ENCODE results near the gene TAX1BP3. TPM values are rescaled to one million over a fixed set of nuclear protein-coding genes. Genes with fewer than 3 reads are reported as not detected.

Gene TAX1BP3
- total and polyA plus RNA-seq, 2 of the 13 experiments (the other 11 are each of a cell fraction or from before 2014, with no cell fraction given) = 16.7 to 45.1 TPM

- TF ChIP-seq ZNF788 (CRISPR knock-in tag; IDR thresholded peaks at IDR 0.05; ENCODE audit: borderline replicate concordance) (peak; percentile 62; the same call in 1 of the 2 replicates), NFIC (IDR thresholded peaks at IDR 0.05; ENCODE audit: low read length) (no peak), ZNF75D (CRISPR knock-in tag; IDR thresholded peaks at IDR 0.05; ENCODE audit: borderline replicate concordance) (0 out of 2 replicates have a peak, but pooled peaks have one; percentile 74), KLF16 (CRISPR knock-in tag; IDR thresholded peaks at IDR 0.05) (0 out of 4 replicates have a peak, but pooled peaks of 1 of the 2 experiments have one; percentile 41), NFE2 (CRISPR knock-in tag; IDR thresholded peaks at IDR 0.05) (no peak), LCORL (IDR thresholded peaks at IDR 0.05) (no peak), LCORL (CRISPR knock-in tag; IDR thresholded peaks at IDR 0.05) (peak; percentile 72), E2F5 (CRISPR knock-in tag; conservative IDR thresholded peaks at IDR 0.05) (no peak), ZNF18 (CRISPR knock-in tag; IDR thresholded peaks at IDR 0.05; ENCODE audit: insufficient replicate concordance) (peak; percentile 73), KDM1A (CRISPR knock-in tag; IDR thresholded peaks at IDR 0.05) (no peak), GATAD2A (CRISPR knock-in tag; IDR thresholded peaks at IDR 0.05) (peak; percentile 26), ZNF704 (CRISPR knock-in tag; IDR thresholded peaks at IDR 0.05; ENCODE audit: borderline replicate concordance) (no peak), MED13 (CRISPR knock-in tag; IDR thresholded peaks at IDR 0.05) (no peak), ZNF530 (CRISPR knock-in tag; IDR thresholded peaks at IDR 0.05; ENCODE audit: low read depth) (peak; percentile 66; the same call in 1 of the 2 replicates), ZNF569 (CRISPR knock-in tag; IDR thresholded peaks at IDR 0.05; ENCODE audit: borderline replicate concordance) (no peak), KLF12 (CRISPR knock-in tag; IDR thresholded peaks at IDR 0.05; ENCODE audit: borderline replicate concordance) (no peak), TFDP2 (CRISPR knock-in tag; IDR thresholded peaks at IDR 0.05) (no peak), ZEB1 (IDR thresholded peaks at IDR 0.05; ENCODE audit: insufficient replicate concordance, low read depth) (no peak), SMAD3 (CRISPR knock-in tag; IDR thresholded peaks at IDR 0.05) (0 out of 2 replicates have a peak, but pooled peaks have one; percentile 20), MAFK (conservative IDR thresholded peaks at IDR 0.05 in 1 of 2, IDR thresholded peaks at IDR 0.05 in 1 of 2; ENCODE audit: low read length in 2 of 2) (no peak), EP300 (IDR thresholded peaks at IDR 0.05; ENCODE audit: low read depth in 2 of 2, low read length in 2 of 2) (0 out of 4 replicates have a peak, but pooled peaks of 1 of the 2 experiments have one; percentile 5), EP300 (CRISPR knock-in tag; IDR thresholded peaks at IDR 0.05; ENCODE audit: borderline replicate concordance) (0 out of 2 replicates have a peak, but pooled peaks have one; percentile 5)
- TF ChIP-seq, protein P1, sequence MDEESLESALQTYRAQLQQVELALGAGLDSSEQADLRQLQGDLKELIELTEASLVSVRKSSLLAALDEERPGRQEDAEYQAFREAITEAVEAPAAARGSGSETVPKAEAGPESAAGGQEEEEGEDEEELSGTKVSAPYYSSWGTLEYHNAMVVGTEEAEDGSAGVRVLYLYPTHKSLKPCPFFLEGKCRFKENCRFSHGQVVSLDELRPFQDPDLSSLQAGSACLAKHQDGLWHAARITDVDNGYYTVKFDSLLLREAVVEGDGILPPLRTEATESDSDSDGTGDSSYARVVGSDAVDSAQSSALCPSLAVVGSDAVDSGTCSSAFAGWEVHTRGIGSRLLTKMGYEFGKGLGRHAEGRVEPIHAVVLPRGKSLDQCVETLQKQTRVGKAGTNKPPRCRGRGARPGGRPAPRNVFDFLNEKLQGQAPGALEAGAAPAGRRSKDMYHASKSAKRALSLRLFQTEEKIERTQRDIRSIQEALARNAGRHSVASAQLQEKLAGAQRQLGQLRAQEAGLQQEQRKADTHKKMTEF (CRISPR knock-in tag; IDR thresholded peaks at IDR 0.05) = no peak; the same call in 1 of the 2 replicates
Observed at GRCh38 chr17:3667366-3668278, 756 bp downstream of the TAX1BP3 start (continued).
